IPS-15b (cell line): Measurements from ENCODE around the gene DIP2C.
"Not testable (repeated sequence)": the region's sequence is repeated elsewhere in the genome, so short reads cannot be mapped to it uniquely, and the experiment has no call there.

Source experiments
- H3K27me3 ChIP-seq: one replicate; pipeline ENCODE4 v1.6.1; 2013; ENCODE audit warnings: low read length; ENCODE audit not compliant: control insufficient read depth, insufficient read depth
- H3K36me3 ChIP-seq: one replicate; pipeline ENCODE4 v1.6.1; 2013; ENCODE audit warnings: low read length; ENCODE audit not compliant: control insufficient read depth, insufficient read depth
- H3K4me1 ChIP-seq: one replicate; pipeline ENCODE4 v1.6.1; 2013; ENCODE audit warnings: mild to moderate bottlenecking, low read length; ENCODE audit not compliant: control insufficient read depth, insufficient read depth
- H3K4me3 ChIP-seq: one replicate; pipeline ENCODE4 v1.5.1; 2013; ENCODE audit warnings: low read depth, low read length
- H3K9ac ChIP-seq: one replicate; pipeline ENCODE4 v1.6.1; 2013; ENCODE audit warnings: low read depth, mild to moderate bottlenecking, low read length
- H3K9me3 ChIP-seq: one replicate; pipeline ENCODE4 v1.6.1; 2013; ENCODE audit warnings: mild to moderate bottlenecking, low read length; ENCODE audit not compliant: control insufficient read depth, insufficient read depth

DIP2C gene

GRCh38 chr10:662686-663465, 26.6 kb downstream of the DIP2C start:
- Histone ChIP-seq H3K9me3 (no peaks in the 10 kb centered on the region), H3K36me3 (no peaks in the 10 kb centered on the region), H3K4me1 (no peaks in the 10 kb centered on the region), H3K27me3 (no peaks in the 10 kb centered on the region), H3K4me3 (no peak overlapping the region), H3K9ac (no peak overlapping the region)

DNA sequence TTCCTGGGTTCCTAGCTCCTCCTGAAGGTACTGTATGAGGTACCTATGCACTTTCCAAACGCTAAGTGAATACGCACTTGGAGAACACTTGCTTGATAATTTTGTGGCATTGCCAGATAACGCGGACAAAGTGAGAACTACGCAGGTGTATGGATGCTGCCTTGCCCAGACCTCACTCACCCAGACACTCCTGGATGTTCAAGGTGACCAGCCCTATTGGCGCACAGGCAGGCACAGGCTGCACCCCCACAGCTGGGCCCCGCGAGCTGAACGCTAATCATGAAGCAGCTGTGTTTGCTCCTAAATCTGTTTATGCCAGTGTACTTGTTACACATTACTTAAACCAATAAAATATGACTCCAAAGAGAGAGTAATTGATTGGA, 27.3 kb downstream of the DIP2C start:
- H3K36me3 ChIP-seq, result no peaks in the 10 kb centered on the region
- H3K9me3 ChIP-seq, result no peaks in the 10 kb centered on the region
- H3K27me3 ChIP-seq, result no peaks in the 10 kb centered on the region
- no peaks in the 10 kb centered on the region for H3K4me1 ChIP-seq
- no peak overlapping the region for H3K9ac ChIP-seq
- H3K4me3 ChIP-seq, result no peak overlapping the region

DNA sequence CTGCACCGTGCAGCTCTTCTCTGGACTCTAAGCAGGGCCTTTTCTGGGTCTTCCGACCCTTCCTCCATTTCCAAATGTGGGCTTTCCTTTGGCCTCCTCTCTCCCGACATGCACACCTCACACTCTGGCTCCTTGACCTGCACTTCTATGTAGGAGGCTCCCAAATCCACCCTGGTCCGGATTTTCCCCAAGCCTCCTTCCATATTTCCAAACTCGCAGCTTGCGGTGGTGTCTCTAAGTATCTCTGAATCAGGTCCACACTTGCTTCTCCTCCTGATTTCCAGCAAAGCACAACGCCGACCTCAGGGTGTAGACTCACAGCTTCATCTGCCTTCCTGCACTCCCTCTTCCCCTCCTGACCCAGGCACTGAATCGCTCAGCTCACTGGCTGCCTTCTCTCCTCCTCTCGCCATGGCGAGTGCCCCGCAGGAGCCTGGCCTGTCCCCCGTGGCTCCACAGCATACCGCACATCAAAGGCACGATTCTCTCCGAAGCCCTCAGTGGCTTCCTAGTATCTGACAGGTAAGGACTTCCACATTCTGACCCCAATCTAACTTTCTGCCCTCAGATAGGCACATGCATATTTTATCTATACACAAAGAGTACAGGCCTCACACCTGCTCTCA, 27.8 kb downstream of the DIP2C start:
- no peaks in the 10 kb centered on the region for H3K36me3 ChIP-seq
- no peak overlapping the region for H3K4me3 ChIP-seq
- no peaks in the 10 kb centered on the region for H3K27me3 ChIP-seq
- no peaks in the 10 kb centered on the region for H3K4me1 ChIP-seq
- H3K9ac ChIP-seq, result no peak overlapping the region
- no peaks in the 10 kb centered on the region for H3K9me3 ChIP-seq

DNA sequence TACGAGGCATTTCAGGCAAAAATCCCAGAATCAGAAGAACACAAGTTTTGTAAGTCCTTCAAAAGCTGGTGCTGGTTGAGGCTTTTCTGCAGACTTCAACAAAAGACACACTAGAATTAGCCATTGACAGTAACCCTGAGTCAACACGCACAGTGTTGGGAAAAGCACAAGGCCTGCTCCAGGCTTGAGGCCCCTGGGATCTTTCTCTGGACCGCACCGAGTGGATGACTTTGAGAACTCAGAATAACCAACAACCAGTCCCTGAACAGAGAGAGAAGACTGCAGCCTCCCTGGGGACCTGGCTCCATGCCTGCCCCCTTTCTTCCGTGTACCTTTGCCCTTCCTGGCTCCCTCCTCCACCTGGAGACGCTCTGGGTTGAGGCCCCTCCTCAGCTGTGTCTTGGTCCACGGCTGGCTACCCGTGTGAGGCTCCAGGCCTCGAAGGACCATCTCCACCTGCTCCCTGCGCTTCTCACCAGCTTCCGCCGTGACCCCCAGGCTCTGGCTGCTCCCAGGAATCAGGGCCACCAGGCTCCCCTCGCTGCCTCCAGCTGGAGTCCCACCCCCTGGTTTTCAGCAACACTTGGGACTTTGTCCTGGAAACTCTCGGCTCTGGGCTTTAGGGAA, 28.4 kb downstream of the DIP2C start:
- no peaks in the 10 kb centered on the region for H3K36me3 ChIP-seq
- no peak overlapping the region for H3K4me3 ChIP-seq
- no peak overlapping the region for H3K9ac ChIP-seq
- no peaks in the 10 kb centered on the region for H3K4me1 ChIP-seq
- H3K9me3 ChIP-seq, result no peaks in the 10 kb centered on the region
- no peaks in the 10 kb centered on the region for H3K27me3 ChIP-seq

DNA sequence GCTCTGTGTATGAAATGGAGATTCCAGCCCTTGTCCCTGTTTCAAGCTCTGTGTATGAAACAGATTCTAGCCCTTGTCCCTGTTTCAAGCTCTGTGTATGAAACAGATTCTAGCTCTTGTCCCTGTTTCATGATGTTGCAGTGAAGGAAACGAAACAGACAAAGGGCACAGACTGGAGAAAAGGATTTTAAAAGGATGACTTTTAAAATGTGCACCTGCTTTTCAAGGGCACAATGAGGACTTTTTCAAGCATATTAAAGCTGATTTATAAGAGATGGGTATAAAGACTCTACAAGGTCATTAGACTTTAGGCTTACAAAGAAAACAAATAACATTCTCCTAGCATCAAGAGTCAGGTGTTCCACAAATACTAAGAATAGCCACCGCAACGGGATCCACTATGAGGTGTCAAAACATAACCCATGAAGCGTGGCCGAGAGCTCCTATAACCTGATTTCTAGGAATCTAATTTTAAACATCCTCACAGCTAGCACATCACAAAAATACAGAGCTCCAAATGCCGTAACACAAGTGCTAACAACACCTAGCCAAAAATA, 29.0 kb downstream of the DIP2C start:
- Histone ChIP-seq H3K9me3 (no peaks in the 10 kb centered on the region), H3K27me3 (no peaks in the 10 kb centered on the region), H3K4me3 (no peak overlapping the region), H3K9ac (no peak overlapping the region), H3K4me1 (no peaks in the 10 kb centered on the region), H3K36me3 (no peaks in the 10 kb centered on the region)

GRCh38 chr10:659688-660141, 29.8 kb downstream of the DIP2C start:
- Histone ChIP-seq H3K4me3 (no peak overlapping the region), H3K36me3 (no peaks in the 10 kb centered on the region), H3K9ac (no peak overlapping the region), H3K27me3 (no peaks in the 10 kb centered on the region), H3K9me3 (no peaks in the 10 kb centered on the region), H3K4me1 (no peaks in the 10 kb centered on the region)

DNA sequence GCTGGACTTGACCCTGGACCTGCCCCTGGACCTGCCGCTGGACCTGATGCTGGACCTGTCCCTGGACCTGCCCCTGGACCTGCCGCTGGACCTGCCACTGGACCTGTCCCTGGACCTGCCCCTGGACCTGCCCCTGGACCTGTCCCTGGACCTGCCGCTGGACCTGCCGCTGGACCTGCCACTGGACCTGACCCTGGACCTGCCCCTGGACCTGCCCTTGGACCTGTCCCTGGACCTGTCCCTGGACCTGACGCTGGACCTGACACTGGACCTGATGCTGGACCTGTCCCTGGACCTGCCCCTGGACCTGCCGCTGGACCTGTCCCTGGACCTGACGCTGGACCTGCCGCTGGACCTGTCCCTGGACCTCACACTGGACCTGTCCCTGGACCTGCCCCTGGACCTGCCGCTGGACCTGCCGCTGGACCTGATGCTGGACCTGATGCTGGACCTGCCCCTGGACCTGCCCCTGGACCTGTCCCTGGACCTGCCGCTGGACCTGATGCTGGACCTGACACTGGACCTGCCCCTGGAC, 31.6 kb downstream of the DIP2C start:
- H3K27me3 ChIP-seq, H3K9me3 ChIP-seq, H3K36me3 ChIP-seq, H3K4me1 ChIP-seq, H3K4me3 ChIP-seq, H3K9ac ChIP-seq: not testable (repeated sequence)

- no peaks in the 10 kb centered on the region for H3K9me3 ChIP-seq
- no peaks in the 10 kb centered on the region for H3K36me3 ChIP-seq
- H3K9ac ChIP-seq, result no peak overlapping the region
- no peaks in the 10 kb centered on the region for H3K27me3 ChIP-seq
- H3K4me3 ChIP-seq, result no peak overlapping the region
- no peaks in the 10 kb centered on the region for H3K4me1 ChIP-seq
These were observed 32.6 kb downstream of the DIP2C start for GRCh38 chr10:656883-657282.

DNA sequence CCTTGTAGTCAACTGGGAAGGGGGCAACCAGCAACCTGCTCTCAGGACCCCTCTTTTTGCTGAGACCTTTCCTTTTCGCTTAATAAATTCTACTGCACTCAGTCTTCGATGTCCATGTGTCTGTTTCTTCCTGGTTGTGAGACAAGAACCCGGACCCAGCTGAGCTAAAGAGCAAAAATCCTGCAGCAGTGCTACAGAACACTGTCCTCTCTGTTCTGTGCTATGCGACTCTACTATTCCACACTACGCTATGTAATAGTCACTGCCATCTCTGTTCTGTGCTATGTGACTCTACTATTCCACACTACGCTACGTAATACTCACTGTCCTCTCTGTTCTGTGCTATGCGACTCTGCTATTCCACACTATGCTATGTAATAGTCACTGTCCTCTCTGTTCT, 34.3 kb downstream of the DIP2C start:
- Histone ChIP-seq H3K9ac (no peak overlapping the region), H3K4me3 (no peak overlapping the region), H3K36me3 (no peaks in the 10 kb centered on the region), H3K4me1 (no peaks in the 10 kb centered on the region), H3K27me3 (no peaks in the 10 kb centered on the region), H3K9me3 (no peaks in the 10 kb centered on the region)

DNA sequence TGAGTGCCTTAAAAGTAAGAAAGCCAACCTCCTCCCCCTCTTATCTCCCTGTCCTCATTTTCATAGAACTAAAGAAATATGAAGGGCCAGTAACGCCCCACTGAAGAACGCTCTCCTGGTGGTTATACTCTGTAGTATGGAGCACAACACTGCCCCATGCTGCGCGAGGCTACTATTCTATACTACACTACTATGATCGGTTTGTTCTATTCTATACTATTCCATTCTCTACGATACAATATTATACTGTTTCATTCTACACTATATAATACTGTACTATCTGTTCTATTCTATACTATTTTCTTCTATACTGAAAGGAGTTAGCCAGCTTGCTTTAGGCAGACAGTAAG, 34.8 kb downstream of the DIP2C start:
- no peaks in the 10 kb centered on the region for H3K27me3 ChIP-seq
- H3K4me1 ChIP-seq, result no peaks in the 10 kb centered on the region
- no peak overlapping the region for H3K9ac ChIP-seq
- H3K36me3 ChIP-seq, result no peaks in the 10 kb centered on the region
- no peaks in the 10 kb centered on the region for H3K9me3 ChIP-seq
- H3K4me3 ChIP-seq, result no peak overlapping the region

GRCh38 chr10:653991-654646, 35.3 kb downstream of the DIP2C start:
- Histone ChIP-seq H3K36me3 (no peaks in the 10 kb centered on the region), H3K9me3 (no peaks in the 10 kb centered on the region), H3K27me3 (no peaks in the 10 kb centered on the region), H3K4me1 (no peaks in the 10 kb centered on the region), H3K9ac (no peak overlapping the region), H3K4me3 (no peak overlapping the region)
